GM20000 (cell line): ENCODE results near the gene PLCB4.

Experiments used
- DNase-seq: peaks from one replicate; pipeline ENCODE4 v3.0.0; 2012; ENCODE audit warnings: low spot score
- CTCF ChIP-seq: IDR thresholded peaks from 2 replicates; pipeline ENCODE4 v1.5.1; 2012; ENCODE audit warnings: mild to moderate bottlenecking, control low read depth; ENCODE audit errors: extremely low read depth, missing control alignments

PLCB4 gene

DNA sequence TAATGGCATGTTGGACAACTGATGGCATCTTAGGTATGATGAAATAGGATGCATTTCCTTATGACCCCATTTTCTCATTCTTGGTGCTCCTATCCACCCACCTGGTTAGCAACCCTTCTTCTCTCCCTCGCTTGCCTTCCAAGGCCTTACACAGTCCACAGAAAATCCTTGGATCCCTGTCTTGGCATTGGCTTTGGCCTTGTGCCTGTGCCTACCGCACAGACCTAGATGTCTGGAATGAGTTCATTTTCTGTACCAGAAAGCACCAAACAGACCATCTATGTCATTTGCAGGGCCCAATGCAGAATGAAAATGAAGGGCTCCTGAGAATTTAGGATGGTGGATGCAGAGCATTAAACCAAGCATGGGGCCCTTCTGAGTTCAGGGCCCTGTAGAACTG, 346.5 kb downstream of the PLCB4 start:
- no peak for TF ChIP-seq CTCF
- no peak for DNase-seq

GRCh38 chr20:9416421-9416820, 347.5 kb downstream of the PLCB4 start:
- no peak for DNase-seq
- TF ChIP-seq CTCF = no peak

- DNase-seq = no peak
- no peak for TF ChIP-seq CTCF
Measured at GRCh38 chr20:9417665-9418064, 348.8 kb downstream of the PLCB4 start.

DNA sequence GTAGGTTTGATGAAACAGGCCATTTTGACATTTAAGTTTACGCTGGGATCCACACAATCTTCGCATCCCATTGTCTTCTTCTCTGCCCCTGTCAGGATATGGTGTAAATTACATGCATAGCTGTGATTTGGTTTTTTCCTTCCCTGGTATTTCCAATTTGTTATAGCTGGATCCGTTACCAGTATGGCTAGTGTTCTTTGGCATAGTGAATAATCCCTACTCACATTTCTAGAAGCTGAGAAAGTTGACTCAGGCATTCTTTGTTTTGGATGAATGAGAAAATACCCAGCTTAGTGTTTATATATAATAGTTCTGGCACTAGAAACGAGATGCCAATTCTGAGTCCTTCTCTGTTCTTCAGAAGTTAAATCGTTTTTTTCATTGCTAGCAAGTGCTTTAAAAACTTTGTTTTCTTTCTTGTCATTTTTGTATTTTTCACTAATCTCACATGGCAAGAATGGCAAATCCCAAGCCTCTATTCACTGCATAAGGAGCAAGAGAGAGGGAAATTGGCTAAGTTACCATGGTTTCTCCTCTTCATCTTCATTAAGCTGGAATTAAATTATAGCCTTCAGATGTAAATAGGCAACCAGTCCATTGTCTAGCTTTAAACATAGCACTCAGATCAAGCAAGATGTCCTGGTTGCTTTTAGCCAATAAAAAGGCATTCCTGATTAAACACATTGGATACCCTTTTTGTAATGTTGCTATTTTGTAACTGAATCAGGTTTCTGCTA, 353.6 kb downstream of the PLCB4 start:
- no peak for TF ChIP-seq CTCF
- DNase-seq = no peak

DNA sequence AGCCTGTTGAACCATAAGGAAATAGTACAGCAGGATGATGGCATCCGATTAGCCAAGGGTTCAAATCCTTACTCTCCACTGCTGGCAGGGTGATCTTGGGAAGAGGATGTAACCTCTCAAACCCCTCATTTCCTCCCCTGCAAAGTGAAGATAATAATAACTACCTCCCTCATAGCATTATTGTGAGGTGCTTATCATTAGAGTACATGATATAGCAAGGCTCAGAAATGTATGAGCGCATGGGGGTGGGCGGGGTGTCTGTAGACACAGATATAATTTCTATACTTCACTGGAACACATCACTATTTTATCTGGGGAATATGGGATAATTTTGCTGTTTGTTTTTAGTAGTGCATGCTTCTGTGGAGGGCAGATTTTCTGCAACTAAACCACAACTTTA, 355.7 kb downstream of the PLCB4 start:
- no peak for DNase-seq
- no peak for TF ChIP-seq CTCF

- no peak for TF ChIP-seq CTCF
Measured at GRCh38 chr20:9427430-9428291, 358.8 kb downstream of the PLCB4 start.

DNA sequence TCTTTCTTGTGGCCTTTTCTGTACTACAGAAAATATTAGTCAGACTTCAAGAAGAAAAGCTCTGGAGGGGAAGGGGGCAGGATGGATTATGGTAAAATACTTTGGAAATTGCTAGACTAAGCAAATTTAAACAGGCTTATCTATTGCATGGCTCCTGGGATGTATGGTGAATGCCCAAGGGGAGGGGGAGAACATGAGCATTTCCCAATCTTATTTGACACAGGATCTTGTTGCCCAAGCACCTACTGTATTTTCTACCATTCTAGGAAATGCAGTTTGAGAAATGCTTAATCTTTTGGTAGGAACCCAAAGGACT, 359.4 kb downstream of the PLCB4 start:
- DNase-seq = no peak
- no peak for TF ChIP-seq CTCF

More at GRCh38 chr20:9427430-9428291, 358.8 kb downstream of the PLCB4 start:
- DNase-seq = no peak
